GM20000 (cell line): ENCODE measurements around the gene UBE2J1.

Source experiments
- DNase-seq: peaks from one replicate; pipeline ENCODE4 v3.0.0; 2012; ENCODE audit warnings: low spot score
- TF ChIP-seq, protein P1 (sequence below): IDR thresholded peaks from 2 replicates; pipeline ENCODE4 v1.5.1; 2012; ENCODE audit warnings: mild to moderate bottlenecking, control low read depth; ENCODE audit errors: extremely low read depth, missing control alignments

Gene UBE2J1

DNA sequence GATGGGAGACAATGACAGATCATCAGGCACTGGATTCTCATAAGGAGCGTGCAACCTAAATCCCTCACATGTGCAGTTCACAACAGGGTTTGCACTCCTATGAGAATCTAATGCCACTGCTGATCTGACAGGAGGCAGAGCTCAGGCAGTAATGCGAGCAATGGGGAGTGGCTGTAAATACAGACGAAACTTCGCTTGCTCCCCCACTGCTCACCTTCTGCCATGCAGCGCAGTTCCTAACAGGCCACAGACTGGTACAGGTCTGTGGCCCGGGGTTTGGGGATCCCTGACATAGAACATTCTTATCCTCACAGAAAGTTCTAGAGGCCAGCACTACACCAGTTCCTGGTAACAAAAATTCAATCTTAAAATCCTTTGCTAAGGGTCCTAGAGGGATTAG lies 36.3 kb upstream of the UBE2J1 start:
- no peak for DNase-seq
- TF ChIP-seq, protein P1, sequence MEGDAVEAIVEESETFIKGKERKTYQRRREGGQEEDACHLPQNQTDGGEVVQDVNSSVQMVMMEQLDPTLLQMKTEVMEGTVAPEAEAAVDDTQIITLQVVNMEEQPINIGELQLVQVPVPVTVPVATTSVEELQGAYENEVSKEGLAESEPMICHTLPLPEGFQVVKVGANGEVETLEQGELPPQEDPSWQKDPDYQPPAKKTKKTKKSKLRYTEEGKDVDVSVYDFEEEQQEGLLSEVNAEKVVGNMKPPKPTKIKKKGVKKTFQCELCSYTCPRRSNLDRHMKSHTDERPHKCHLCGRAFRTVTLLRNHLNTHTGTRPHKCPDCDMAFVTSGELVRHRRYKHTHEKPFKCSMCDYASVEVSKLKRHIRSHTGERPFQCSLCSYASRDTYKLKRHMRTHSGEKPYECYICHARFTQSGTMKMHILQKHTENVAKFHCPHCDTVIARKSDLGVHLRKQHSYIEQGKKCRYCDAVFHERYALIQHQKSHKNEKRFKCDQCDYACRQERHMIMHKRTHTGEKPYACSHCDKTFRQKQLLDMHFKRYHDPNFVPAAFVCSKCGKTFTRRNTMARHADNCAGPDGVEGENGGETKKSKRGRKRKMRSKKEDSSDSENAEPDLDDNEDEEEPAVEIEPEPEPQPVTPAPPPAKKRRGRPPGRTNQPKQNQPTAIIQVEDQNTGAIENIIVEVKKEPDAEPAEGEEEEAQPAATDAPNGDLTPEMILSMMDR = no peak

DNA sequence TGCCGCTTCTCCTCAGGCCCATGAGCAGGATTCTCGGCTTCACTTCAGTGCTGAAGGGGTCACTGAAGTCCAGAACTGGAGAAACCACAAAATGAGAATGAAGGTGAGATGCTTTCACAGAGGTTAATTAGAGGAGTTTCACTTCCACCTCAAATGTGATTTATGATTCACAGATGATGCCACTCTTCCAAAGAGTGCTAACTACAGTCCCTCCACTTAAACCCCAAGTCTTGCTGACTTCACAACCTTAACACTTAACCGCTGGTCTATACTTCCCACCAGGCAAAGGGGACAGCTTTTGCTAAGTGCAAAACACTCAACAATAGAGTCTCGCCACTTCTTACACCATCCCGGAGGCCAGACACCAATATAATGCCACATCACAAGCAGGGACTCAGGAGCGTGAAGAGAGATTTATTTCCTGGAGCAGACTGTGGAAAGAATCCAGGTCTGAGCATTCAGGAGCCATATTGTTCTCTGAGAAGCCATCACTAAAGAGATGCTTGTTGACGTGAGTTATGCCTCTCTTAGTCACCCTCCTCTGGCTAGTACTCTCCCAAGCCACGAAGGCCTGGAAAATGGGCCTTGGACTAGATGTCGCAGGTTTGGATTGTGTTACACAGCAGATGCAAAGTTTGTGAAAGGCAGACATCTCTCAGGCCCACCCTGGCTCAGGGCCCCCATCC lies 35.1 kb upstream of the UBE2J1 start:
- peak; percentile 56 for DNase-seq

DNA sequence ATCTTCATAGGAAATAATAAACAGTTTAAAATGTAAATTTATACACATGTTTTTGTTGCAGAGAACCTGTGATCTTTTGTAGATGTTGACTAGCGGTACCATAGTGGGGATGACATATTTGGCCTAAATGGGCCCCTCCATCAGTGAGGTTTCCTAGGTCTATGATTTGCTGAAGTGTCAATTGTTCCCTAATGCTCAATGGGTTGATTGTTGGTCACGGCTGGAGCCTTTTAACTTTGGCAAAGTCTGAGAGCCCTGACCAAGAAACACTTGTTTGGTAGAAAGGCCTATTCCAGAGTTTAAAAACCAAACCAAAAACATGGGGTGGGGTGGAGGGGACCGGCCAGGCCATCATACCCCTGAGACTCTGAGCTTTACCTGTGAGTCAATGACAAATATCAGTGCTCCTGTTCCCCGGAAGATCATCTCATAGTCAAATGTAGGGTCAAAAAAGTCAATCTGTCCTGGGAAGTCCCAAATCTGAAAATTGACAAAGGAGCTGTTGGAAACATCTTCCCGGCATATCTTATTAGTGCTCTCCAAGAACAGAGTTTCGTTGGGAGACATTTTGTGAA lies 34.5 kb upstream of the UBE2J1 start:
- DNase-seq = no peak
- TF ChIP-seq, protein P1 = no peak

More for the DNA sequence above, 35.1 kb upstream of the UBE2J1 start:
- TF ChIP-seq, protein P1 = no peak

DNA sequence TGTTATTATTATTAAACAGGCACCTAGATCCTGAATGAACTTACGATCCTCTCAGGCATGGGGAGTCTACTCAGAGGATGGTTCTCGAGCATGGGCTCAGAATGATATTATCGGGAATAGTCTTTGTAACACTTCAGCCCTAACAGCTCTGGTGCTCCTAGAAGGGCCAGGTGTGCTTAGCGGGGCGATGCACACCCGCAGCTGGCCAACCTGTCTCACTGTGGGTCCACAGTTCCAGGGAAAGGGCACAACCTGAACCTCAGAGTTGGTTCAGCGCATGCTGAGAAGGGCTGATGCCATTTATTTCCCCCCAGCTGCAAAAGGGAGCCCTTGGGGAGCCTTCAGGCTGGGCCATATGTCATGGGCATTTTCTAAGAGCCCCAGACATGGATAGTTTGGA lies 33.3 kb upstream of the UBE2J1 start:
- TF ChIP-seq, protein P1 = no peak
- DNase-seq = no peak

DNA sequence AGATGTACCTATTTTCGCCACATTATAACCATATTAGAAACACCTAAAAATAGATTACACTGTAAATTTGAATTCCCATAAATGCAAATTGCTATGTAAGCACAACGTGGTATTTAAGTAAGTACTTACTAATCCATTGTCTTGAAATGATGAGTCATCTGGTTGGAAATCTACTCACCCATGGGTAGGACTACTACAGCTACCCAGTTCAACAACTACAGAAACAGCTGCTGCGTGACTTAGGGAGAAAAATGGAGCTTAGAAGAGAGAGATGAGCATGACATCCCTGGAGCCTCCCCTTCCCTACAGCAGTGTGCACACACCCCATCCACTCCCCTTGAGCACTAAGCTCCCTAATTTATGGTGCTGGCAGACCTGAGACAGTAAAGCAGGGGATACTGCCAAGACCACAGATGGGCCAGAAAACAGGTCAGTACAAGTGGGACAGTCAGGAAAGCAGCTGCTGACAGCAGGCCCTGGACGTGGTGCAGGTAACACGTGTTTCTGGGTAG lies 32.7 kb upstream of the UBE2J1 start:
- DNase-seq = no peak
- TF ChIP-seq, protein P1 = no peak

DNA sequence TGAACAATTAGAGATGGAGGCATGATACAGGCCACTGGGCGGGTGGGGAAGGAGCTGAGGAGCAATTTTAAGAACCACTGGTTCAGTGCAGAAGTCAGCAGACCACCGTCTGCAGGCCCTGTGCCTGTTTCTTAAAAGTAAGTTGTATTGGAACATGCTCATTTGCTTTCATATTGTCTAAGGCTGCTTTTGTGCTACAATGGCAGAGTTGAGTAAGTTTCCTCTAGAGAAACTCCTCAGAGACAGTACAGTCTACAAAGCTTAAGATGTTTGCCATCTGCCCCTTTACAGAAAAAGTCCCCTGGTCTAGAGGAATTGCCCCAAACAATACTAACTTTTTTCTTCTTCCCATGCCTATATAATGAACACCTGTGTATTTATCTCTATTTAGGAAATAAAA lies 28.5 kb upstream of the UBE2J1 start:
- no peak for DNase-seq
- TF ChIP-seq, protein P1 = no peak

DNA sequence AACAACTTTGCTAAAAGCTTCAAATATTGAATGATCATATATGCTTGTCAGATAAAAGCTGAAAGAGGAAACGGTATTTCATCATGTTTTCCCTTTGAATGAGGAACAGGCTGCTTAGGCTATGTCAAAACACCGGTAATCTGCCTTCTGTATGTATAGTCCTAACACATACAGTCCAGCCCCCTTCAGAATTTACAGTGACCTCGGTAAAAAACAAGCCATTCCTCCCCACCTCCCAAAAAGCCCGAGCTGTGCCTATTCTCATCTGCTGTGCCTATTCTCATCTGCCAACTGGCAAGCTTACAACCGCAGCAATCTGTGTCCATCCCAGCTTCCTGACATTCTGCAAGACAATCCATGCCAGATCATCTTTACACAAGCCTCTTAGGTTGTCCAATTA lies 26.8 kb upstream of the UBE2J1 start:
- TF ChIP-seq, protein P1 = no peak
- DNase-seq = no peak
